Keratinocyte (primary cell): ENCODE measurements around the gene C2CD5.

Experiments
- EZH2 ChIP-seq: IDR thresholded peaks from one replicate; pipeline ENCODE4 v1.6.1; 2012; ENCODE audit warnings: inconsistent platforms, mild to moderate bottlenecking, low read length, moderate library complexity
- TF ChIP-seq, protein P1 (sequence below), 3 experiments: IDR thresholded peaks in 1 of 3; conservative IDR thresholded peaks in 1 of 3; optimal IDR thresholded peaks in 1 of 3; 2 replicates in 2 of 3; 3 replicates in 1 of 3; pipeline versions ENCODE3 to v1.5.1; 2011; ENCODE audit warnings: low read length in 3 of 3, mild to moderate bottlenecking in 3 of 3, moderate library complexity in 2 of 3, control low read depth in 1 of 3, inconsistent platforms in 1 of 3; ENCODE audit not compliant: insufficient read depth in 2 of 3; ENCODE audit errors: extremely low read depth in 1 of 3

DNA sequence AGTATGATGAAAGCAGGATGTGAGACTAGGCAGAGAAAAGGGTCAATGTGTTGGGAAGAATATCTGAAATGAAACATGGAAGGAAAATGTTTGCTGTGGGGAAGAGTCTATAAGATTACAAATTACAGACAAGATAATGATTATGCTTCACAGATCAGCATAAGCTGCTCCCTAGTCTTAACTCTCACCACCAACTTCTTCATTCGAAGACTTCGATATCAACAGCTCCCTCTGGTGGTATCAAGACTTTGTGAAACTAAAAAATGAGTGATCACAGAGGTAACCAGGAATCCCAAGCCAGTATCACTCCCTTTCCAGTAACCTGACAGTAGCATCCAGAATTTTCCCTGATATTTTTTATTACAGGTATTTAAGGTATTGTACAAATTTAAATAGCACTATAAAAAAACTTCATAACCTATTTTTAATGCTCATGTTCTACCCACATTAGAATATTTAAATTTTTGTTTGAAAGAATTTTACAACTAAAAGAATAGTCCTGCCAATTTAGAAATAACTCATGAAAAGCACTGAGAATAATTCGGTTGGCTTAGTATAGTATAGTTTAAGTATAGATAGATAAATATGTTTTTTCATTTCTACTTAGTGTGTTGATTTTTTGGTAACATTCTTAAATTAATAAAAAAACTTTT lies 84.4 kb downstream of the C2CD5 start:
- TF ChIP-seq, protein P1, sequence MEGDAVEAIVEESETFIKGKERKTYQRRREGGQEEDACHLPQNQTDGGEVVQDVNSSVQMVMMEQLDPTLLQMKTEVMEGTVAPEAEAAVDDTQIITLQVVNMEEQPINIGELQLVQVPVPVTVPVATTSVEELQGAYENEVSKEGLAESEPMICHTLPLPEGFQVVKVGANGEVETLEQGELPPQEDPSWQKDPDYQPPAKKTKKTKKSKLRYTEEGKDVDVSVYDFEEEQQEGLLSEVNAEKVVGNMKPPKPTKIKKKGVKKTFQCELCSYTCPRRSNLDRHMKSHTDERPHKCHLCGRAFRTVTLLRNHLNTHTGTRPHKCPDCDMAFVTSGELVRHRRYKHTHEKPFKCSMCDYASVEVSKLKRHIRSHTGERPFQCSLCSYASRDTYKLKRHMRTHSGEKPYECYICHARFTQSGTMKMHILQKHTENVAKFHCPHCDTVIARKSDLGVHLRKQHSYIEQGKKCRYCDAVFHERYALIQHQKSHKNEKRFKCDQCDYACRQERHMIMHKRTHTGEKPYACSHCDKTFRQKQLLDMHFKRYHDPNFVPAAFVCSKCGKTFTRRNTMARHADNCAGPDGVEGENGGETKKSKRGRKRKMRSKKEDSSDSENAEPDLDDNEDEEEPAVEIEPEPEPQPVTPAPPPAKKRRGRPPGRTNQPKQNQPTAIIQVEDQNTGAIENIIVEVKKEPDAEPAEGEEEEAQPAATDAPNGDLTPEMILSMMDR (optimal IDR thresholded peaks at IDR 0.05 in 1 of 3, IDR thresholded peaks at IDR 0.05 in 1 of 3, conservative IDR thresholded peaks at IDR 0.05 in 1 of 3; ENCODE audit: extremely low read depth in 1 of 3, insufficient read depth in 2 of 3, low read length in 3 of 3) = peak; percentile 40 to 61 (median 54)
- TF ChIP-seq EZH2 = no peak
